Vagina (tissue), 2 donors: ENCODE results near the gene CLCNKA.

ENCODE experiments used
- POLR2A ChIP-seq, 2 donors: fragments of 450-650 bp; IDR thresholded peaks; one replicate each; pipeline ENCODE4 v1.6.1; 2017; ENCODE audit warnings: antibody characterized with exemption in 2 of 2, mild to moderate bottlenecking in 2 of 2, moderate library complexity in 2 of 2
- TF ChIP-seq, protein P1 (sequence below), 3 experiments: fragments of 450-650 bp in 2 of 3; fragments of 200-600 bp in 1 of 3; sonication (generic) in 1 of 3; IDR thresholded peaks; one replicate each; pipeline ENCODE4 v1.5.1; 2017 to 2019; ENCODE audit warnings: antibody characterized with exemption in 3 of 3, mild to moderate bottlenecking in 2 of 3, moderate library complexity in 2 of 3

GRCh38 chr1:16053781-16054502, 32.1 kb downstream of the CLCNKA start:
- TF ChIP-seq, protein P1, sequence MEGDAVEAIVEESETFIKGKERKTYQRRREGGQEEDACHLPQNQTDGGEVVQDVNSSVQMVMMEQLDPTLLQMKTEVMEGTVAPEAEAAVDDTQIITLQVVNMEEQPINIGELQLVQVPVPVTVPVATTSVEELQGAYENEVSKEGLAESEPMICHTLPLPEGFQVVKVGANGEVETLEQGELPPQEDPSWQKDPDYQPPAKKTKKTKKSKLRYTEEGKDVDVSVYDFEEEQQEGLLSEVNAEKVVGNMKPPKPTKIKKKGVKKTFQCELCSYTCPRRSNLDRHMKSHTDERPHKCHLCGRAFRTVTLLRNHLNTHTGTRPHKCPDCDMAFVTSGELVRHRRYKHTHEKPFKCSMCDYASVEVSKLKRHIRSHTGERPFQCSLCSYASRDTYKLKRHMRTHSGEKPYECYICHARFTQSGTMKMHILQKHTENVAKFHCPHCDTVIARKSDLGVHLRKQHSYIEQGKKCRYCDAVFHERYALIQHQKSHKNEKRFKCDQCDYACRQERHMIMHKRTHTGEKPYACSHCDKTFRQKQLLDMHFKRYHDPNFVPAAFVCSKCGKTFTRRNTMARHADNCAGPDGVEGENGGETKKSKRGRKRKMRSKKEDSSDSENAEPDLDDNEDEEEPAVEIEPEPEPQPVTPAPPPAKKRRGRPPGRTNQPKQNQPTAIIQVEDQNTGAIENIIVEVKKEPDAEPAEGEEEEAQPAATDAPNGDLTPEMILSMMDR (IDR thresholded peaks at IDR 0.05): no peak
- no peak for TF ChIP-seq POLR2A (IDR thresholded peaks at IDR 0.05)
